ENCODE results near the gene SOX10.

Gene SOX10

DNA sequence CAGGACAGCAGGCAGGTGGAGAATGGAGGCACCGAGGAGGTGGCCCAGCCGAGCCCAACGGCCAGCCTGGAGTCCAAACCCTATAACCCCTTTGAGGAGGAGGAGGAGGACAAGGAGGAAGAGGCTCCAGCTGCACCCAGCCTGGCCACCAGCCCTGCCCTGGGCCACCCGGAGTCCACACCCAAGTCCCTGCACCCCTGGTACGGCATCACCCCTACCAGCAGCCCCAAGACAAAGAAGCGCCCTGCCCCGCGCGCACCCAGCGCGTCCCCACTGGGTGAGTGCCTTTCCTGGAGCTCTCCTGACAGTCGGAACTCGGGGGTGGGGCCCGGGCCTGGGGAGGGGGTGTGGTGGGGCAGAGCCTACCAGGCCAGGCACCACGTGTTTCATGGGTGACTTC lies 58.6 kb downstream of the SOX10 start:
- no peak overlapping the region for H3K9ac ChIP-seq (ENCODE audit: low read length in 5 of 5)
- peaks cover 0 to 74% (median 63%) of the 10 kb centered on the region in 5 donors for H3K36me3 ChIP-seq (ENCODE audit: control insufficient read depth in 5 of 5, insufficient read depth in 5 of 5, low read length in 5 of 5)
- H3K27ac ChIP-seq (ENCODE audit: low read depth, low read length) = no peak overlapping the region

DNA sequence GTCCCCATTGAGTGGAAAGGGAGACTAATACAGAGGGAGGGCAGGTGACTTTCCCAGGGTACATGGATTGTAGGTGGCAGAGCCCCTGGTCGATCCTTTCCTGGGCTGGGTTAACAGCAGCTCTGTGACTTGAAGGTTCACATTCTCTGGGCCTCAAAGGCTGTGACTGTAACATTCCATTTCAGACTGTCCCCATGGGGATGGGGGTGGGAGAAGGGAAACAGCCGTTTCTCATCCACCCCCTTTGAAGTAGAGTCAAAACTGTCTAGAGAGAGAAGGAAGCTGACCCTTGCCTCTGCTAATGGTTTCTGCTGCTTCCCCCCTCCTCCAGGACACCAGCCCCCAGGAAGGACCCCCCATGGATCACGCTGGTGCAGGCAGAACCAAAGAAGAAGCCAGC lies 59.0 kb downstream of the SOX10 start:
- no peaks in the 10 kb centered on the region for H3K27me3 ChIP-seq (ENCODE audit: control insufficient read depth in 5 of 5, insufficient read depth in 4 of 5, low read length in 5 of 5)
- peaks cover 0 to 12% (median 5%) of the 10 kb centered on the region in 5 donors for H3K4me1 ChIP-seq (ENCODE audit: control insufficient read depth in 5 of 5, insufficient read depth in 5 of 5, low read length in 5 of 5)
- H3K9ac ChIP-seq (ENCODE audit: low read length in 5 of 5) = no peak overlapping the region
- no peak overlapping the region for H3K4me3 ChIP-seq (ENCODE audit: low read depth in 1 of 5, low read length in 5 of 5)
- H3K9me3 ChIP-seq (ENCODE audit: control insufficient read depth in 5 of 5, low read length in 5 of 5) = no peaks in the 10 kb centered on the region
- H3K27ac ChIP-seq (ENCODE audit: low read depth, low read length) = no peak overlapping the region
- H3K36me3 ChIP-seq (ENCODE audit: control insufficient read depth in 5 of 5, insufficient read depth in 5 of 5, low read length in 5 of 5) = peaks cover 0 to 74% (median 59%) of the 10 kb centered on the region in 5 donors

More for the DNA sequence above, 58.6 kb downstream of the SOX10 start:
- Histone ChIP-seq H3K9me3 (ENCODE audit: control insufficient read depth in 5 of 5, low read length in 5 of 5) (no peaks in the 10 kb centered on the region), H3K4me1 (ENCODE audit: control insufficient read depth in 5 of 5, insufficient read depth in 5 of 5, low read length in 5 of 5) (peaks cover 0 to 13% (median 5%) of the 10 kb centered on the region in 5 donors), H3K4me3 (ENCODE audit: low read depth in 1 of 5, low read length in 5 of 5) (no peak overlapping the region), H3K27me3 (ENCODE audit: control insufficient read depth in 5 of 5, insufficient read depth in 4 of 5, low read length in 5 of 5) (no peaks in the 10 kb centered on the region)

DNA sequence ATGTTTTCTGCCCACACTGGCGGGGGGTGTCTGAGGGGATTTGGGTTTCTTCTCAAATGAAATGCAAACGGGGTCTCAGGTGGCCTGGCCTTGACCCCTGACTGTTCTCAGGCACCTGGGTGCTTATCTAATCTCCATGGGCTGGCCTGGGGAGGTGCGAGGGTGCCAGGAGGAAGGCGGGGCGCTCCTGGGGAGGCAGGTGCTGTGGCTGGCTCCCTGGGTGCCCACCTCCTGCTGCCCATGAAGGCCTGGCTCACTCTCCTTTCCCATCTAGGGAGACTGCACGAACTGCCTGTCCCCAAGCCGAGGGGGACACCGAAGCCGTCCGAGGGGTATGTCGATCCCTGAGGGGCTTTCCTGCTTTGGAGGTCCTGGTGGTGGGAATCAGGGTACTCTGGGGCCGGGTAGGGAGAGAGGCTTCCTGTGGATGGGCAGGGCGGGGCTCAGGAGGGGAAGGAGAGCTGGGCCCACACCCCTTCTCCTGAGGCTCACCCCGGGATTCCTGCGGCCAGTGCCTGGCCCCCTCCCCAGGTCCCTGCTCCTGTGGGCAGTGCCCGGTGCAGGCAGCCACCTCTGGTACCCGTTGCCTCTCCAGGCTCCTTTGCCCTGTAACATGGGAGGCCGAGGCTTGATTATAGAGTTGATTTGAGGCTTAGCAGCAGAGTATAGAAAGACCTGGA lies 59.8 kb downstream of the SOX10 start:
- no peak overlapping the region for H3K27ac ChIP-seq (ENCODE audit: low read depth, low read length)
- H3K36me3 ChIP-seq (ENCODE audit: control insufficient read depth in 5 of 5, insufficient read depth in 5 of 5, low read length in 5 of 5) = peaks cover 0 to 76% (median 53%) of the 10 kb centered on the region in 5 donors
- H3K9ac ChIP-seq (ENCODE audit: low read length in 5 of 5) = no peak overlapping the region

GRCh38 chr22:37923927-37924326 lies 60.4 kb downstream of the SOX10 start:
- no peak overlapping the region for H3K27ac ChIP-seq (ENCODE audit: low read depth, low read length)
- H3K9me3 ChIP-seq (ENCODE audit: control insufficient read depth in 5 of 5, low read length in 5 of 5) = no peaks in the 10 kb centered on the region
- H3K27me3 ChIP-seq (ENCODE audit: control insufficient read depth in 5 of 5, insufficient read depth in 4 of 5, low read length in 5 of 5) = no peaks in the 10 kb centered on the region
- H3K4me1 ChIP-seq (ENCODE audit: control insufficient read depth in 5 of 5, insufficient read depth in 5 of 5, low read length in 5 of 5) = peaks cover 0 to 12% (median 8%) of the 10 kb centered on the region in 5 donors
- no peak overlapping the region for H3K4me3 ChIP-seq (ENCODE audit: low read depth in 1 of 5, low read length in 5 of 5)
- H3K9ac ChIP-seq (ENCODE audit: low read length in 5 of 5) = no peak overlapping the region
- H3K36me3 ChIP-seq (ENCODE audit: control insufficient read depth in 5 of 5, insufficient read depth in 5 of 5, low read length in 5 of 5) = peaks cover 0 to 74% (median 51%) of the 10 kb centered on the region in 5 donors

More for the DNA sequence above, 59.8 kb downstream of the SOX10 start:
- Histone ChIP-seq H3K27me3 (ENCODE audit: control insufficient read depth in 5 of 5, insufficient read depth in 4 of 5, low read length in 5 of 5) (no peaks in the 10 kb centered on the region), H3K4me3 (ENCODE audit: low read depth in 1 of 5, low read length in 5 of 5) (no peak overlapping the region), H3K4me1 (ENCODE audit: control insufficient read depth in 5 of 5, insufficient read depth in 5 of 5, low read length in 5 of 5) (peaks cover 0 to 8% (median 5%) of the 10 kb centered on the region in 5 donors), H3K9me3 (ENCODE audit: control insufficient read depth in 5 of 5, low read length in 5 of 5) (no peaks in the 10 kb centered on the region)

Data from subcutaneous abdominal adipose tissue (tissue), 5 donors.